ENCODE results near the gene HOXA5.

HOXA5 gene

GRCh38 chr7:27170426-27171324 lies 27.2 kb upstream of the HOXA5 start:
- DNase-seq (ENCODE audit: low read depth): no peak

GRCh38 chr7:27169658-27170425 lies 26.4 kb upstream of the HOXA5 start:
- no peak for DNase-seq (ENCODE audit: low read depth)

- no peak for DNase-seq (ENCODE audit: low read depth)
Measured at GRCh38 chr7:27168265-27168947, 24.9 kb upstream of the HOXA5 start.

GRCh38 chr7:27167916-27168264 lies 24.4 kb upstream of the HOXA5 start:
- no peak for DNase-seq (ENCODE audit: low read depth)

- DNase-seq (ENCODE audit: low read depth): no peak
Measured at GRCh38 chr7:27166531-27167505, 23.3 kb upstream of the HOXA5 start.

GRCh38 chr7:27165996-27166530 lies 22.6 kb upstream of the HOXA5 start:
- no peak for DNase-seq (ENCODE audit: low read depth)

GRCh38 chr7:27165089-27165995 lies 21.9 kb upstream of the HOXA5 start, which contains the start of gene HOXA9:
Gene HOXA9, minus strand, starts transcription at chr7:27165537. Its CDS starts 80 bp downstream, at chr7:27165457.
- no peak for DNase-seq (ENCODE audit: low read depth)

GRCh38 chr7:27164367-27165088 lies 21.0 kb upstream of the HOXA5 start:
- no peak for DNase-seq (ENCODE audit: low read depth)

GRCh38 chr7:27164045-27164366 lies 20.5 kb upstream of the HOXA5 start:
- DNase-seq (ENCODE audit: low read depth): no peak

- no peak for DNase-seq (ENCODE audit: low read depth)
Measured at GRCh38 chr7:27163288-27164044, 20.0 kb upstream of the HOXA5 start.

- DNase-seq (ENCODE audit: low read depth): no peak
Measured at GRCh38 chr7:27162561-27163287, 19.2 kb upstream of the HOXA5 start.

GRCh38 chr7:27161721-27162560 lies 18.5 kb upstream of the HOXA5 start:
- DNase-seq (ENCODE audit: low read depth): no peak

GRCh38 chr7:27161214-27161720 lies 17.8 kb upstream of the HOXA5 start:
- DNase-seq (ENCODE audit: low read depth): no peak

GRCh38 chr7:27160546-27161213 lies 17.2 kb upstream of the HOXA5 start:
- peak; percentile 76 for DNase-seq (ENCODE audit: low read depth)

- DNase-seq (ENCODE audit: low read depth): no peak
Measured at GRCh38 chr7:27160145-27160545, 16.7 kb upstream of the HOXA5 start.

Data from activated T-helper 9 cell treated with anti-CD3 and anti-CD28 coated beads, Interleukin-2, amount 50 U/mL, for 16 hours (primary cell).